ENCODE data around the gene FBXW11.
"Not testable (repeated sequence)": the region's sequence is repeated elsewhere in the genome, so short reads cannot be mapped to it uniquely, and the experiment has no call there.

The FBXW11 gene

DNA sequence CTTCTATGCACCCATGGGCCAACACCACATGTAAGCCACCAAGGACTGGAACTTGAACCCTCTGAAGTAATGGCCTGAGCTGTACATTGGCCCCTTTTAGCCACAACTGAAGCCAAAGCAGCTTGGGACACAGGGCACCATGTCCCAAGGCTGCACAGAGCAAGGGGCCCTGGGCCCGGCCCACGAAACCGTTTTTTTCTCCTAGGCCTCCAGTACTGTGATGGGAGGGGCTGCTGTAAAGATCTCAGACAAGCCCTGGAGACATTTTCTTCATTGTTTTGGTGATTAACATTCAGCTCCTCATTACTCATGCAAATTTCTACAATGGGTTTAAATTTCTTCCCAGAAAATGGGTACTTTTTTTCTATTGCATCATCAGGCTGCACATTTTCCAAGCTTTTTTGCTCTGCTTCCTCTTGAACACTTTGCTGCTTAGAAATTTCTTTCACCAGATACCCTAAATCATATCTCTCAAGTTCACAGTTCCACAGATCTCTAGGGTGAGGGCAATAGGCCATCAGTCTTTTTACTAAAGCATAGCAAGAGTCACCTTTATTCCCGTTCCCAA lies 25.5 kb upstream of the FBXW11 start:
- H3K36me3 Mint-ChIP-seq (ENCODE audit: low read depth) = peaks cover 19% of the 10 kb centered on the region

DNA sequence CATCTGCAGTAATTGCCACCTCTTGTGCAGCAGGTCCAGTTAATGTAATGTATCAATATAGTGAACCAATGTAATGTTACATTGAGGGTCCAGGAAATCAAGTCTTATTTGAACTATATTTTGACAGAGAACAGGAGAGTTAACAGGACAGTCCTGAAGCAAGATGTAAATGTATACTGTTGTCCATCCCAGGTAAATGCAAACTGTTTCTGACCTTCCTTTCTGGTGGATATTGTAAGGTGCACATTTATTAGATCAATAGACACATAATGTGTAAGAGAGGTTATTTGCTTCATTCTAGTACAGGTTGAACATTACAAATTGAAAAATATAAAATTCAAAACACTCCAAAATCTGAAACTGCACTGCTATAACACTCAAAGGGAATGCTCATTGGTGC lies 23.4 kb upstream of the FBXW11 start:
- peaks cover 39% of the 10 kb centered on the region for H3K9me3 Mint-ChIP-seq
- peaks cover 19% of the 10 kb centered on the region for H3K36me3 Mint-ChIP-seq (ENCODE audit: low read depth)
- no peak for DNase-seq
- no peak overlapping the region for H3K4me3 Mint-ChIP-seq
- H3K27me3 Mint-ChIP-seq (ENCODE audit: low read depth, poor library complexity) = peaks cover 4% of the 10 kb centered on the region
- TF ChIP-seq, protein P1, sequence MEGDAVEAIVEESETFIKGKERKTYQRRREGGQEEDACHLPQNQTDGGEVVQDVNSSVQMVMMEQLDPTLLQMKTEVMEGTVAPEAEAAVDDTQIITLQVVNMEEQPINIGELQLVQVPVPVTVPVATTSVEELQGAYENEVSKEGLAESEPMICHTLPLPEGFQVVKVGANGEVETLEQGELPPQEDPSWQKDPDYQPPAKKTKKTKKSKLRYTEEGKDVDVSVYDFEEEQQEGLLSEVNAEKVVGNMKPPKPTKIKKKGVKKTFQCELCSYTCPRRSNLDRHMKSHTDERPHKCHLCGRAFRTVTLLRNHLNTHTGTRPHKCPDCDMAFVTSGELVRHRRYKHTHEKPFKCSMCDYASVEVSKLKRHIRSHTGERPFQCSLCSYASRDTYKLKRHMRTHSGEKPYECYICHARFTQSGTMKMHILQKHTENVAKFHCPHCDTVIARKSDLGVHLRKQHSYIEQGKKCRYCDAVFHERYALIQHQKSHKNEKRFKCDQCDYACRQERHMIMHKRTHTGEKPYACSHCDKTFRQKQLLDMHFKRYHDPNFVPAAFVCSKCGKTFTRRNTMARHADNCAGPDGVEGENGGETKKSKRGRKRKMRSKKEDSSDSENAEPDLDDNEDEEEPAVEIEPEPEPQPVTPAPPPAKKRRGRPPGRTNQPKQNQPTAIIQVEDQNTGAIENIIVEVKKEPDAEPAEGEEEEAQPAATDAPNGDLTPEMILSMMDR (IDR thresholded peaks at IDR 0.05) = no peak
- peaks cover 23% of the 10 kb centered on the region for H3K4me1 Mint-ChIP-seq
- no peak overlapping the region for H3K27ac Mint-ChIP-seq

More for the DNA sequence above, 25.5 kb upstream of the FBXW11 start:
- Mint-ChIP-seq H3K9me3 (peaks cover 42% of the 10 kb centered on the region), H3K4me1 (peaks cover 29% of the 10 kb centered on the region), H3K27me3 (ENCODE audit: low read depth, poor library complexity) (no peaks in the 10 kb centered on the region), H3K27ac (no peak overlapping the region), H3K4me3 (no peak overlapping the region)
- no peak for DNase-seq
- TF ChIP-seq, protein P1 (IDR thresholded peaks at IDR 0.05) = no peak

DNA sequence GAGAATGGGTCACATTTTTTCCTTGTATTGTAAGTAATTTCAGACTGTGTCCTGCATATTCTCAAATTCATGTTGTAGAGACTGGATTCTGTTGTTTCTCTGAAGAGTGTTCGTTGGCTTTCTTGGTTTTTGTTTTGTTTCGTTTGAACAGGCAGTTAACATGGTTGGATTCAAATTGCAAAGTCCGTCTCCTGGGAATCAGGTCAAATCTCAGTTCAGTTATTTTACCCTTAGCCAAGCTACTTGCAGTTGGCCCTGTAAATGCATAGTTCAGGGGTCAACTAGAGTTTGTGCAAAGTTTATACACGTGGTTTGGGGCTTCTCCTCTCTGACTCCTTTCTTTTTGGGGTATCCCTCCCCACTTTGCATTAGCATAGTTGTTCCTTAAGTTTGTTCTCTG lies 21.7 kb upstream of the FBXW11 start:
- Mint-ChIP-seq H3K27ac (peak overlapping the region; percentile 62), H3K27me3 (ENCODE audit: low read depth, poor library complexity) (peaks cover 7% of the 10 kb centered on the region), H3K4me3 (no peak overlapping the region), H3K36me3 (ENCODE audit: low read depth) (peaks cover 19% of the 10 kb centered on the region), H3K9me3 (peaks cover 38% of the 10 kb centered on the region), H3K4me1 (peaks cover 19% of the 10 kb centered on the region)
- DNase-seq = no peak
- TF ChIP-seq, protein P1 (IDR thresholded peaks at IDR 0.05) = no peak

DNA sequence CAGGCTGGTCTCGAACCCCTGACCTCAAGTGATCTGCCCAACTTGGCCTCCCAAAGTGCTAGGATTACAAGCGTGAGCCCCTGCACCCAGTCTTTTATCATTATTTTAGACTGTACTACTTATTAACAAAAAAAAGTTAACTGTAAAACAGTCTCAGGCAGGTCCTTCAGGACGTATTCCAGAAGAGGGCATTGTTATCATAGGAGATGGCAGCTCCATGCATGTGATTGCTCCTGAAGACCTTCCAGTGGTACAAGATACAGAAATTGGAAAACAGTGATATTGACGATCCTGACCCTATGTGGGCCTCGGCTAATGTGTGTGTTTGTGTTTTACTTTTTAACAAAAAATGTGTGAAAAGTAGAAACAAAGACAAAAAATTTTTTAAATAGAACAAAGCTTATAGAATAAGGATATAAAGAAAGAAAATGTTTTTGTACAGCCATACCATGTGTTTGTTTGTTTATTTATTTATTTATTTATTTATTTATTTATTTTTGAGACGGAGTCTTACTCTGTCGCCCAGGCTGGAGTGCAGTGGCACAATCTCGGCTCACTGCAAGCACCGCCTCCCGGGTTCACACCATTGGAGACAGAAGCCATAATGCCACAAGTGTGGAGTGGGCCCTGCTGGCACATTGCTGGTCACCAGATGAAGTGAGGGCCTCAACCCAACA lies 13.8 kb upstream of the FBXW11 start:
- not testable (repeated sequence) for H3K4me3 Mint-ChIP-seq; H3K27me3 Mint-ChIP-seq (ENCODE audit: low read depth, poor library complexity); H3K36me3 Mint-ChIP-seq (ENCODE audit: low read depth); H3K4me1 Mint-ChIP-seq; H3K9me3 Mint-ChIP-seq; H3K27ac Mint-ChIP-seq; DNase-seq

DNA sequence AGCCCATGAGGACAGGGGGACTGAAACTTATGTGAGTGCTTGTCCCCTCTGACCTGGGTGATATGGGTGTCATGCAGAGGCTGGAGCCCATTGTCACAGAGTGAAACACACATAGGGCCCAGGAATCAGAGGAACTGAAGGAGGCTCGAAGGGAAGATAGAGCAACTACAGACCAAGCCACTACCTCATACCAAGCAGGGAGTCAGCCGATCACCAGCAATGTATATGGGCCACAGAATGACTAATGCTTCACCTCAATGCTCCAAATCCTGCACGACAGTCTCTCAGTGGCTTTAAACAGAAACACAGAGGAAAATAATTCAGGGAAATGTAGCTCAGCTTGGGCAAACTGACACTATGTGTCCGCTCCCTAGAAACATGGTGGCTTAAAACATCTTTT lies 8.9 kb upstream of the FBXW11 start:
- peaks cover 1% of the 10 kb centered on the region for H3K4me1 Mint-ChIP-seq
- no peaks in the 10 kb centered on the region for H3K9me3 Mint-ChIP-seq
- H3K4me3 Mint-ChIP-seq = no peak overlapping the region
- peaks cover under 1% of the 10 kb centered on the region for H3K27me3 Mint-ChIP-seq (ENCODE audit: low read depth, poor library complexity)
- TF ChIP-seq, protein P1 (IDR thresholded peaks at IDR 0.05) = no peak
- no peak overlapping the region for H3K27ac Mint-ChIP-seq
- no peak for DNase-seq
- no peaks in the 10 kb centered on the region for H3K36me3 Mint-ChIP-seq (ENCODE audit: low read depth)

DNA sequence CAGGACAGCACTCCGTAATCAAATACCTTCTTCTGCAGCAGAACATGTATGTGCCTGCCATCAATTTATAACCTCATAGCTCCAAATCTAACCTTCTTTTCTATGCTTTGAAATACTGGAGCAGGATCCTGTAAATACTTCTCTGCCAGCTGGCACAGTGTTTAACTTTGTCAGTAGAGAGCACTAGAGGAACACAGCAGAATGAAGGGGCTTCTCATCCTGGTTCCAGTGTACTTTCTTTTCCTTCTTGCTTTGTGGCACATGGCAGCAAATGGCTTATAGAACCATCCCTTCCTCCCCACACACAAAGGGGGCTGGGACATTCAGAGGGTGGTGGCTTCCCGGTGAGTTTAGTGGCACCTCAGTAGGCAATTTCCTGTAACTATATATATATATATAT lies 3.8 kb upstream of the FBXW11 start:
- no peaks in the 10 kb centered on the region for H3K9me3 Mint-ChIP-seq
- DNase-seq = no peak
- TF ChIP-seq, protein P1 (IDR thresholded peaks at IDR 0.05) = no peak
- no peak overlapping the region for H3K27ac Mint-ChIP-seq
- H3K36me3 Mint-ChIP-seq (ENCODE audit: low read depth) = no peaks in the 10 kb centered on the region
- H3K4me1 Mint-ChIP-seq = peaks cover 36% of the 10 kb centered on the region
- H3K27me3 Mint-ChIP-seq (ENCODE audit: low read depth, poor library complexity) = peaks cover 11% of the 10 kb centered on the region
- H3K4me3 Mint-ChIP-seq = no peak overlapping the region
